ENCODE measurements around the gene LPAR3.

DNA sequence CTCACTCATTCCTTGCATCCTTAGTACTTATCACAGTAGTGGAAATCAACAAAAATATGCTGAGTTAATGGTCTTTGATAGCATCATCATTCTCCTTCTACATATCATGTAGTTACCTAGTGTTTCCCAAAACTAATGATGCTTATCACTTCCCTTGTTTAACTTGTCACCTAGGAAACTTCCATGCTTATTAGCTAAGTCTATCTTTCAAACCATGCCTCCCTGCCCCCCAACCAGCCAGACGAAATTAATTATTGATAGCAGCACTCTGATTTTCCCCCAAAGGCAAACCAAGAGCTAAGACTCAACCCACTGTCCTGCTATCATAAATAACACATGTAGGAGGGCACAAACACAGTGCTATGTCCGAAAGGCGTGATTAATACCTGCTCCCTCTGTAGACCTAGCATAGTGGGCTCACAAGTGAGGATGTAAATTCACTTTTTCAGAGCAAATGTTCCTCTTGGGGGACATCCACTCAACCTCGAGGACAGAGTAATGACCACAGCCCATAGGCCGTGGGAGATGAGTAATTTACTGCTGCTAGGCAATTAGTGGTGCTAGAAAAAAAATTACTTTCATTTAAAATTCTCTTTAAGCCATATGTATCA, 25.8 kb upstream of the LPAR3 start:
- TF ChIP-seq, protein P1, sequence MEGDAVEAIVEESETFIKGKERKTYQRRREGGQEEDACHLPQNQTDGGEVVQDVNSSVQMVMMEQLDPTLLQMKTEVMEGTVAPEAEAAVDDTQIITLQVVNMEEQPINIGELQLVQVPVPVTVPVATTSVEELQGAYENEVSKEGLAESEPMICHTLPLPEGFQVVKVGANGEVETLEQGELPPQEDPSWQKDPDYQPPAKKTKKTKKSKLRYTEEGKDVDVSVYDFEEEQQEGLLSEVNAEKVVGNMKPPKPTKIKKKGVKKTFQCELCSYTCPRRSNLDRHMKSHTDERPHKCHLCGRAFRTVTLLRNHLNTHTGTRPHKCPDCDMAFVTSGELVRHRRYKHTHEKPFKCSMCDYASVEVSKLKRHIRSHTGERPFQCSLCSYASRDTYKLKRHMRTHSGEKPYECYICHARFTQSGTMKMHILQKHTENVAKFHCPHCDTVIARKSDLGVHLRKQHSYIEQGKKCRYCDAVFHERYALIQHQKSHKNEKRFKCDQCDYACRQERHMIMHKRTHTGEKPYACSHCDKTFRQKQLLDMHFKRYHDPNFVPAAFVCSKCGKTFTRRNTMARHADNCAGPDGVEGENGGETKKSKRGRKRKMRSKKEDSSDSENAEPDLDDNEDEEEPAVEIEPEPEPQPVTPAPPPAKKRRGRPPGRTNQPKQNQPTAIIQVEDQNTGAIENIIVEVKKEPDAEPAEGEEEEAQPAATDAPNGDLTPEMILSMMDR (IDR thresholded peaks at IDR 0.05) = no peak
- no peak for TF ChIP-seq EZH2 (IDR thresholded peaks at IDR 0.05)
